MCF 10A (cell line): ENCODE data around the gene NDUFS4. TPM values are rescaled to one million over a fixed set of nuclear protein-coding genes. Genes with fewer than 3 reads are reported as not detected.
"Not testable (repeated sequence)": the region's sequence is repeated elsewhere in the genome, so short reads cannot be mapped to it uniquely, and the experiment has no call there.

Experiments used
- BruUV-seq: library from RNA; stranded (reverse); fragments of 400-500 nt; replicated peaks from 2 replicates; lab custom pipeline; 2021; lab: Mats Ljungman, UMichigan
- CTCF ChIA-PET: fragments of 300-600 bp; sonication (Branson Sonifier 250); formaldehyde crosslinking; extraction: SDS; loops from one replicate; lab custom pipeline; 2021; ENCODE audit warnings: antibody characterized with exemption, inconsistent platforms; lab: Yijun Ruan, JAX
- POLR2A ChIA-PET: fragments of 300-600, 350-650 bp; sonication (Branson Sonifier 250); formaldehyde crosslinking; extraction: SDS; loops from one replicate; lab custom pipeline; 2020; ENCODE audit warnings: antibody characterized with exemption, inconsistent platforms; lab: Yijun Ruan, JAX
- DNase-seq: peaks from one replicate; pipeline ENCODE4 v3.0.0-alpha.2; 2018; ENCODE audit not compliant: unreplicated experiment
- H3K27ac Mint-ChIP-seq: one replicate; pipeline ENCODE4 v1.8.0; 2022; ENCODE audit warnings: mild to moderate bottlenecking, low read depth, mixed read lengths; ENCODE audit not compliant: unreplicated experiment
- H3K27me3 Mint-ChIP-seq: one replicate; pipeline ENCODE4 v1.8.0; 2022; ENCODE audit warnings: mixed read lengths; ENCODE audit not compliant: insufficient read depth, unreplicated experiment
- H3K36me3 Mint-ChIP-seq: one replicate; pipeline ENCODE4 v1.8.0; 2022; ENCODE audit warnings: mild to moderate bottlenecking, moderate library complexity, mixed read lengths; ENCODE audit not compliant: insufficient read depth, unreplicated experiment
- H3K4me1 Mint-ChIP-seq: one replicate; pipeline ENCODE4 v1.8.0; 2022; ENCODE audit warnings: mixed read lengths; ENCODE audit not compliant: insufficient read depth, unreplicated experiment
- H3K4me3 Mint-ChIP-seq: one replicate; pipeline ENCODE4 v1.8.0; 2022; ENCODE audit warnings: mild to moderate bottlenecking, moderate library complexity, mixed read lengths; ENCODE audit not compliant: unreplicated experiment
- H3K9me3 Mint-ChIP-seq: one replicate; pipeline ENCODE4 v1.8.0; 2022; ENCODE audit warnings: mixed read lengths; ENCODE audit not compliant: unreplicated experiment
- CTCF ChIP-seq: fragments of 200-600 bp; IDR thresholded peaks from one replicate; pipeline ENCODE4 v1.8.0; 2022; ENCODE audit warnings: antibody characterized with exemption, mild to moderate bottlenecking; ENCODE audit not compliant: unreplicated experiment
- intact Hi-C: fragments of 100-400 bp; cut with micrococcal nuclease; formaldehyde crosslinking; loops from 2 replicates; pipeline ENCODE4 v1.14.1; 2022
- total RNA-seq: library from RNA; stranded (reverse); gene quantifications from 2 replicates; pipeline ENCODE4 v1.2.3, GENCODE V29; 2022

The NDUFS4 gene
- total RNA-seq, 1 experiment from 2014 or later = 136 TPM

GRCh38 chr5:53691014-53691413 is 130.6 kb downstream of the NDUFS4 start:
- Mint-ChIP-seq H3K27me3 (no peaks in the 10 kb centered on the region), H3K4me1 (no peaks in the 10 kb centered on the region), H3K27ac (no peak overlapping the region), H3K9me3 (peaks cover 24% of the 10 kb centered on the region), H3K36me3 (no peaks in the 10 kb centered on the region), H3K4me3 (no peak overlapping the region)
- CTCF ChIA-PET = interaction anchor here (0.7 kb wide), 1 partner anchor 13 kb away, joined by 3 read pairs; no protein-coding TSS in a partner anchor
- intact Hi-C loops = no loop called here
- POLR2A ChIA-PET = no interaction called here
- DNase-seq = no peak
- BruUV-seq = no TSS peak
- TF ChIP-seq CTCF = no peak

DNA sequence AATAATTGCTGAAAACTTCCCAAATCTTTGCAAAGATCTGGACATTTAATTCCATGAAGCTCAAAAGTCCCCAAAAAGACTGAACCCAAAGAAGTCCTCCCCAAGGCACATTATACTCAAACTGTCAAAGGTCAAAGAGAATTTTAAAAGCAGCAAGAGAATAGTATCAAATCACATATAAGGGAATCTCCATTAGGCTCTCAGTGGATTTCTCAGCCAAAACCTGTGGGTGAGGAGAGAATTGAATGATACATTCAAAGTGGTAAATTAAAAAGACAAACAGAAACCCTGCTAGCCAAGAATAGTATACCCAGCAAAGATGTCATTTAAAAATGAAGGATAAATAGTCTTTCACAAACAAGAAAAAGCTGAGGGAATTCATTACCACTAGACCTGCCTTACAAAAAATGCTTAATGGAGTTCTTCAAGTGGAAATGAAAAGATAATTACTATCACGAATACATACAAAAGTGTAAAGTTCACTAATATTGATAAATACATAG is 134.1 kb downstream of the NDUFS4 start:
- H3K9me3 Mint-ChIP-seq = peaks cover 31% of the 10 kb centered on the region
- no peaks in the 10 kb centered on the region for H3K27me3 Mint-ChIP-seq
- H3K4me3 Mint-ChIP-seq = no peak overlapping the region
- CTCF ChIA-PET = interaction anchor here (0.6 kb wide), 1 partner anchor 432 kb away, joined by 3 read pairs; no protein-coding TSS in a partner anchor
- BruUV-seq = no TSS peak
- POLR2A ChIA-PET = no interaction called here
- H3K4me1 Mint-ChIP-seq = no peaks in the 10 kb centered on the region
- no peak overlapping the region for H3K27ac Mint-ChIP-seq
- no peak for DNase-seq
- intact Hi-C loops = no loop called here
- H3K36me3 Mint-ChIP-seq = no peaks in the 10 kb centered on the region
- TF ChIP-seq CTCF = no peak

DNA sequence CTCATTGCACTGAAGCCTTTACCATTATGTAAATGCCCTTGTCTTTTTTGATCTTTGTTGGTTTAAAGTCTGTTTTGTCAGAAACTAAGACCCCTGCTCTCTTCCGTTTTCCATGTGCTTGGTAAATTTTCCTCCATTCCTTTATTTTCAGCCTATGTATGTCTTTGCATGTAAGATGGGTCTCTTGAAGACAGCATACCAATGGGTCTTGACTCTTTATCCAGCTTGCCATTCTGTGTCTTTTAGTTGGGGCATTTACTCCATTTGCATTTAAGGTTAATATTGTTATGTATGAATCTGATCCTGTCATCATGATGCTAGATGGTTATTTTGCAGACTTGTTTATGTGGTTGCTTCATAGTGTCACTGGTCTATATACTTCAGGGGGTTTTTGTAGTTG is 150.0 kb downstream of the NDUFS4 start:
- POLR2A ChIA-PET, H3K27me3 Mint-ChIP-seq, BruUV-seq, H3K4me3 Mint-ChIP-seq, H3K36me3 Mint-ChIP-seq, H3K27ac Mint-ChIP-seq, H3K4me1 Mint-ChIP-seq, DNase-seq, intact Hi-C loops: not testable (repeated sequence)
- peaks cover 35% of the 10 kb centered on the region for H3K9me3 Mint-ChIP-seq
- CTCF ChIA-PET = interaction anchor here (0.6 kb wide), 1 partner anchor 17 kb away, joined by 4 read pairs; no protein-coding TSS in a partner anchor

DNA sequence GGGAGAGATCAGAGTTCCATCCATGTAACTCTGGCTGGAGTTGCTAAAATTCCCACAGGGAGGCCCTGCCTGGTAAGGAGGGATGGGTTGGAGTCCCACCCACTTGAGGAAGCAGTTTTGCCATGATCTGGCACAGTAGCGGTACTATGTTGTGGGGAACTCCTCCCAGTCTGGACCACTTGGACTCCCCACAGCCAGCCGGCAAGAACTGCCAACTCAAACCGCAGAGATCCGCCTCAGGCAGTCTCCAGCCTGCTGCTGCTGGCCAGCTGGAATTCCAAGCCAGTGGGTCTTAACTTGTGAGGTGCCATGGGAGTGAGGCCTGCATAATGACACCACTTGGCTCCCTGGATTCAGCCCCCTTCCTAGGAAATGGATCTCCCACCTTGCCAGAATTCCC is 151.9 kb downstream of the NDUFS4 start:
- BruUV-seq = no TSS peak
- intact Hi-C loops = no loop called here
- POLR2A ChIA-PET = interaction anchor here (0.7 kb wide), 1 partner anchor 78 kb away, joined by 3 read pairs; no protein-coding TSS in a partner anchor

More for the DNA sequence above, 151.9 kb downstream of the NDUFS4 start:
- DNase-seq = peak; percentile 30
- Mint-ChIP-seq H3K36me3 (no peaks in the 10 kb centered on the region), H3K9me3 (peaks cover 27% of the 10 kb centered on the region), H3K27ac (no peak overlapping the region), H3K4me3 (no peak overlapping the region), H3K27me3 (peaks cover 10% of the 10 kb centered on the region), H3K4me1 (no peaks in the 10 kb centered on the region)
- no peak for TF ChIP-seq CTCF
- CTCF ChIA-PET = no interaction called here
